ENCODE data around the gene OPA3.

GRCh38 chr19:45601115-45601514 lies 16.5 kb upstream of the OPA3 start:
- TF ChIP-seq, protein P1, sequence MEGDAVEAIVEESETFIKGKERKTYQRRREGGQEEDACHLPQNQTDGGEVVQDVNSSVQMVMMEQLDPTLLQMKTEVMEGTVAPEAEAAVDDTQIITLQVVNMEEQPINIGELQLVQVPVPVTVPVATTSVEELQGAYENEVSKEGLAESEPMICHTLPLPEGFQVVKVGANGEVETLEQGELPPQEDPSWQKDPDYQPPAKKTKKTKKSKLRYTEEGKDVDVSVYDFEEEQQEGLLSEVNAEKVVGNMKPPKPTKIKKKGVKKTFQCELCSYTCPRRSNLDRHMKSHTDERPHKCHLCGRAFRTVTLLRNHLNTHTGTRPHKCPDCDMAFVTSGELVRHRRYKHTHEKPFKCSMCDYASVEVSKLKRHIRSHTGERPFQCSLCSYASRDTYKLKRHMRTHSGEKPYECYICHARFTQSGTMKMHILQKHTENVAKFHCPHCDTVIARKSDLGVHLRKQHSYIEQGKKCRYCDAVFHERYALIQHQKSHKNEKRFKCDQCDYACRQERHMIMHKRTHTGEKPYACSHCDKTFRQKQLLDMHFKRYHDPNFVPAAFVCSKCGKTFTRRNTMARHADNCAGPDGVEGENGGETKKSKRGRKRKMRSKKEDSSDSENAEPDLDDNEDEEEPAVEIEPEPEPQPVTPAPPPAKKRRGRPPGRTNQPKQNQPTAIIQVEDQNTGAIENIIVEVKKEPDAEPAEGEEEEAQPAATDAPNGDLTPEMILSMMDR (conservative IDR thresholded peaks at IDR 0.05; ENCODE audit: low read length) = no peak
- no peak for TF ChIP-seq EZH2phosphoT487 (IDR thresholded peaks at IDR 0.05; ENCODE audit: borderline replicate concordance, low read depth, low read length)
